NCI-H2196 treated with DMSO at 0.1 percent for 48 hours (cell line): ENCODE measurements around the gene GUCY1A2.
"Not testable (repeated sequence)": the region's sequence is repeated elsewhere in the genome, so short reads cannot be mapped to it uniquely, and the experiment has no call there.

Source experiments
- DNase-seq: peaks from one replicate; lab custom pipeline; 2025; ENCODE audit not compliant: unreplicated experiment; lab: John Stamatoyannopoulos, UW

The GUCY1A2 gene

DNA sequence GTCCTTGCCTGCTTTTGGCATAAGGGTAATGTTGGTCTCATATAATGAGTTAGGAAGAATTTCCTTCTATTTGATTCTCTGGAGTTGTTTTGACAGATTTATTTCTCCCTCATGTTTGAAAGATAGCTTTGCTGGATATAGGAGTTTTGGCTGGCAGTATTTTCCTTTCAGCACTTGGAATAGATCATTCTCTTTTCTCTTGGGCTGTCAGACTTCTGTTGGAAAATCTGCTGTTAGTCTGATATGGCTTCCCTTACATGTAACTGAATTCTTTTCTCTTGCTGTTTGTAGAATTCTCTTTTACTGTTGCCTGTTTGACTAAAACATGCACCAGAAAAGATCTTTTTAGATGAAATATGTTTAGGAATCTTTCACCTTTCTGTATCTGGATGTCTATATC, 165.5 kb downstream of the GUCY1A2 start:
- no peak for DNase-seq

DNA sequence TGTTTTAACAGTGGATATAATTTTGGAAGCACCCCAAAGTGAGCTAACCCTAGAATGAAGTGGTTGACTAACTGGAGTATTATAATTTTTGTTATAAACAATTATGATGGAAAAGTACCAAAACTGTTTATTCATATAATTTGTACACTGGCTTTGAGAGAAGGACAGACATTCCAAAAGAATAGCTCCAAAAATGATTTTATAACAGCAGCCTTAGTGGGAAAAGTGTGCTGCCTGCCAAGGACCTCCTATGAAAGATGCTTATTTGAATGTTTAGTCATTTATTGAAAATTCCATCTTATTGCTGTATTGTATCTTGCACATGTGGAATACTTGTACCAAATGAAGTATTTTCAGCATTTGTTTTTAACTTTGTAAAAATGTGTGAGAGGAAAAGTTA, 169.8 kb downstream of the GUCY1A2 start:
- DNase-seq, result no peak

DNA sequence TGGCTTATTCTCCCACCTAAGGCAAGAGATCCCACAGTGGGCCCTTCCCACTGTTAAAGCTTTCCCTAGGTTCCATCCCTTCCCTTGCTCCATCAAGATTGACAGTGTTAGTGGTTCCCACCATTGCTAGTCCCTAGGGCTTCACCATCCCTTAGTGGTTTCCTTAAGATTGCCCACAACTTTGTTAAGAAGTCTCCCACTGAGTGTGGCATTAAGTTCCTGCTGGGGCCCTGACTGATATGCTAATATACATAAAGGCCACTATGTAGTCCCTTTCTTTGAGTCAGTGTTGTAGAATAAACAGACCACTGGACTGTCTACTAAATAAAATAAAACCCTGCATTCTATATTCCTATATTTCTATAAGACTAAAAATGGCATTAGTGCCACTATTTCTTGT, 176.1 kb downstream of the GUCY1A2 start:
- no peak for DNase-seq

DNA sequence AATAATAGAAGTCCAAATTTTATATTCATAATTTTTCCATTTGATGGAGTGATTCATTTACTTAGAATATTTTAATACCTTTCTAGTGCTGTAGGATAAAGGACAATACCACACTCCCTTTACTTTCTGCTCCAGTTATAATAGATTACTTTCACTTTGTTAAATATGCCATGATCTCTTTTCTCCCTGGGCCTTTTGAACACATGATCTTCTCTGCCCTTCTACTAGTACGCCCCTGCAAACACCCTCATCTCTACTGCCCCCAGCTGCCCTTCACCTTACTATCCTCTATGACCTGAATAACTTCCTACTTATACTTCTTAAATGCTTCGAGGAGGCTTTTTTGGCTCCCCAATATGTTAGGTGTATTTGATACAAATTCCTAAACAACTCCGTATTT, 177.3 kb downstream of the GUCY1A2 start:
- no peak for DNase-seq

DNA sequence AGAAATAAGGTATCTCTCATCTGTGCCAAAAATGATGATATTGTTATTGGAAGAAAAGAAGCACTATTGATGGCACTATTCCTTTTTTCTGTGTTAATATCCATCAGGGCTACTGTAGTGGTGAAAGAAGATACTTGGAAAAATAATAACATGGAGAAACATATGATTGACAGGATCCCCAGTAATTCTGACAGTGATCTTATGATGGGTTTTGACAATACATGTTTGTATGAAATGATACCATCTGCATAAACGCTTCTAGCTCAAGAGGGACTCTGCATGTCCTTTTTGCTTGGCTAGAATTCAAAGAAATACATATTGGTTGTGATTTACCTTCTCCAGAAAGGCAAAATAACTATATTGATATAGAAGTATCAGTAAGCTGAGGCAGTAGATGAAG, 178.1 kb downstream of the GUCY1A2 start:
- no peak for DNase-seq

DNA sequence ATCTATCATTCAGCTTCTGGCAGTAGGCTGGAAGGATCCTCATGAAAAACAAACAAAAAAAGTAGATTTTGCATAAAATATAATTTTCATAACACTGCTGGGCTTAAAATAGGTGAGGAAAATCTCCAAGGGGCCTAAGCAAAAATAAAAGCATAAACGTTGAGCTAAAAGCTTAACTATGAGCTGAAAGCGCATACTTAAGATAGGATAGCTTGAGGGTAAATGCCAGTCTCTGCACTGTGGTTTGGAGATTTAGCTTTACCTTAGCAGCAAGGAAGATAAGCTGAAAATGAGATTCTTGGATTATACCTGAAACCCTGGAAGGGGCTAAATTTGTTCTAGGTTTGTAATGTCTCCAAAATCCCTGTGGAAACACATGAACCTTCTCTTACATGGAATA, 183.7 kb downstream of the GUCY1A2 start:
- DNase-seq, result no peak

DNA sequence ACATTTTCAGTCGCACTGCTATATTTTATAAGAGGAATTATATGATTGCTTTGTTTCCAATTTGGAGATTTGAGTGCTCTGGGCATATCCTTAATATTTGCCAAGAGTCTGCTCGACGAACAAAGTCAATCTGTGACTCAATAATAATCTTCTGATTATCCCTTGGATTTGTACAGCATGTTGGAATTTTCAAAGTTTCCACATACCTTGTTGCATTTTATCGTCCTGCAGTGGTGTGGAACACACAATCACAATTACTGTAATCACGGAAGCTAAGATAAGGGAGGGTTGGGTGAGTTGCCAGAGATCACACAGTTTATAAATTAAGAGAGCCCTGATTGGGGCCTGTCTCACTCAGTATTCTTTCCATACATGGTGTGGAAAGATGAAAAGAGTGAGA, 189.3 kb downstream of the GUCY1A2 start:
- DNase-seq, result no peak

DNA sequence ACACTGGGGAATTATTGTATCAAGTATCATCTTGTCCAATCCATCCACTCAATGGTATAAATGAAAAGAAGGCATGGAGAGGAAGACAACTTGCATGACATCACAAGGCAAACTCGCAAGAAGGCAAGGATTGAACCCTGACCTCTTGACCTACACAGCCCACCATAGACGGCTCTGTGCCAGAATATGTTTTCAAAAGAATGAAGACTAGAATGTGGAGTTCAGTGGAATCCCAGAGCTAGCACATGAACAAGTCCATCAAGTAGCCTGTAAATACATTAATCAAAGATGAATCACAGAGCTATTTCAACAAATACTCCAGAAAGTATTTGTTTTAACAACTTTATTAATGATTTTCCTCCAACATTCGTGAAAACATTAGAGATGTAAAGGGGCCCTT, 189.7 kb downstream of the GUCY1A2 start:
- no peak for DNase-seq

DNA sequence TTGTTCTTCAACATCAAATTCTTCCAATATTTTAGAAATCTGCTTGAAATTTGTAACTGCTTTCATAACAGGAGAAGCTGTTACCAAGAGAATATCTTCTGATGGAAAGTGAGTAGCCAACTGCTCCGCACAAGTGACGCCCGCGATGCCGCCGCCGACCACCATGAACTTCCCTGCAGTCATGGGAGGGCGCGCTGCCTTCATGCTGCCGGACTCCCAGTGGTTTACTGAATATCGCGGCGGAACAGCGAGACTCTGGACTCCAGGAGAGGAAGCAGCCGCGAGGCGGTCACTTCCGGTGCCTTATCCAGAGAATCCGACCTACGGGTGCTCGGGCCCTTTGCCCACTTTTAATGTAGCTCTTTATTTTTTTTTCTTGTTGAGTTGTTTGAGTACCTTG, 190.6 kb downstream of the GUCY1A2 start:
- no peak for DNase-seq

DNA sequence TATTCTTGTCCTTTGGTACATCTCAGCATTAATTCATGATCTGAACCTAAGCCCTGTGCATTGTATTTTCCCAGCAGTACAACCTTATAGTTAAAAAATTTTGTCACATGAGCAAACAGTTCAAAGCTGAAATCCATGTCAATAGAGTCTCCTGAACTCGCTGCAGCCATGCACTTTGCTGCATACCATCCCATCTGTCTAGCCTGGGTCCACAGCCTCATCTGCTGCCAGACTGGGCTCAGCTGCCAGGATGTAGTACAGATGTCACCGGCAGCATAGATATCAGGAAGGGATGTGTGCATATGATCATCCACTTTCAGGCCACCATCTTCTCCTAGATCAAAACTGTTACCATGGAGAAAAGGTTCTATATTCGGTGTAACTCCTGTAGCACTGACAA, 191.7 kb downstream of the GUCY1A2 start:
- not testable (repeated sequence) for DNase-seq

DNA sequence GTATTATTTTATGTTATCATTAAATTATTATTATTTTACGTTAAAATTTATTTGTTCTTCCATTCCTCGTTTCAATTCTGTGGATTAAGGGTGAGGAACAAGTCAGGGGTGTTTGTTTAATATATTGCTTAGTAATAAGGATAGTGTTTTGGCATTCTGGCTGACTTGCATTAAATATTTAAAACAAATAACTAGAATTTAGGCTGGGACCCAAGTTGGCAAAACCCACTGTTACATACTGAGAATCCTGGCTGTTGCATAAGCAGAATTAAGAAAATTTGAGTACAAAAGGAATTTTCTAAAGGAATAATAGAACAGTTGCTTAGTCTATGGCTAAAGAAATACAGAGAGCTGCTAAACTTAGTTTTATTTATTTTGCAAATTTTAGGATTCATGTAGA, 196.4 kb downstream of the GUCY1A2 start:
- DNase-seq, result no peak

DNA sequence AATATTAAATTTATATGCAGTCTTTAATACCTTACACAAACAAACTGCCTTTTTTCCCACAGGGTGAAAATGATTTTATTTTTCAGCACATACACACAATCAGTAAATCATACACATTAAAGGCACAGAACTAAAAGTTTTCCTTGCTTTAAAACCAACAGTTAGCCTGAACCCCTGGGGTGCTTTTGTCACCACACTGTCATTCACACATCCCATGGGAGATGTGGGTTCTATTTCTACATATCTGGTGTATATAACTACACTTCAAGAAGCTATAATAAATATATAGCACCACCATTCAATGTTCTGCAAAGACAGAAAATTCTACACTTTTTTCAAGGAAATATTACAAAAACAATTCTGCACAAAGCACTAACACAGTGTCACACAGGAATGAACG, 197.0 kb downstream of the GUCY1A2 start:
- DNase-seq, result no peak

DNA sequence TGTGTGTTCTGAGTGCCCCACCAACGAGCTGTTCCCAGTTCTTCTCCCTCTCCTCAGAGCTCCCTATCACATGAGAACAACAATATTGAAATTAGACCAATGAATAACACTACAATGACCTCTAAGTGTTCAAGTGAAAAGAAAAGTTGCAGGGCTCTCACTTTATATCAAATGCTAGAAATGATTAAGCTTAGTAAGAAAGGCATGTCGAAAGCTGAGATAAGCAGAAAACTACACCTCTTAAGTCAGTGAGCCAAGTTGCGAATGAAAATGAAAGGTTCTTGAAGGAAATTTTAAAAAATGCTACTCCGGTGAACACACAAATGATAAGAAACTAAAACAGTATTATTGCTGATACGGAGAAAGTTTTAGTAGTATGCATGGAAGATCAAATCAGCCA, 199.8 kb downstream of the GUCY1A2 start:
- no peak for DNase-seq

DNA sequence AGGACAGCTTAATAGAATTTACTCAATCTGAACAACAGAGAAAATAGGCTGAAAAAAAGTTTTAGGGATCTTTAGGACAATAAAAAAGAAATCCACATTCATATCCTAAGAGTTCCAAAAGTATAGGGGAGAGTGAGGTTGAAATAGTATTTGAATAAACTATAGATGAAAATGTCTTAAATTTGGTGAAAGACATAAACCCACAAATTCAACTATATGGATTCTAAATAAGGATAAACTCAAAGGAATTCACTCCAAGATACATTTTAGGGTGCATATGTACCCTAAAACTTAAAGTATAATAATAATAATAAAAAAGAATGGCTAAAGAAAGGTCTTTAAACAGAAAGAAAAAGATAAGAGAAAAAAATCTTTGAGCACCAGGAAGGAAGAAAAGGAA, 203.1 kb downstream of the GUCY1A2 start:
- no peak for DNase-seq

DNA sequence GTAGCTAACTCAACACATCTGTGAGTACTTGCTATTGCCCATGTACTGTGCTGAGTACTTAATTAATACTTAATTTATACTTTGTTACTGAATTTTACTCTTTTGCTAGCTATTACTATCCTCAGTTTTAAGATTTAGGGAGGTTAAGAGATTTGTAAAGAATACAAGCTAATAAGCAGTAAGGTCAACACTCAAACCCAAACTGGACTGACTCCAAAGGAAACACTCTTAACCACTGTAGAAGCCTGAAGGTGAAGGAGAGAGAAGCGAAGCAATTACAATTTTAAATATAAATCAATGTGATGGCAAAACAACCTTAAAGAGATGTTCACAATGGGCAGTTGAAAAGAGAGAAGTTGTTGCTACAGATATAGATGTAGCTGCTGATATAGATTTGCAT, 204.5 kb downstream of the GUCY1A2 start:
- DNase-seq, result no peak

DNA sequence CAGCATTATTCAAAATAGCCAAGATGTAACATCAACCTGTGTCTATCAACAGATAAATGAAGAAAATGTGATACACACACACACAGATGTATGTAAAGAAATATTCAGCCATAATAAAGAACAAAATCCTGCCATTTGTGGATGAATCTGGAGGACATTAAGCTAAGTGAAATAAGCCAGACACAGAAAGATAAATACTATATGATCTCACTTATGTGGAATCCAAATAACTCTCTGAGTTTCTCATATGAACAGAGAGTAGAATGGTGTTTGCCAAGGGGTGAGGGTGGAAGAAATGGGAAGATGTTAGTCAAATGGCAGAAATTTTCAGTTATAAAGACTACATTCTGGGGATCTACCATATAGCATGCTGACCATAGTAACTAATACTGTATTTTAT, 224.2 kb downstream of the GUCY1A2 start:
- DNase-seq, result no peak

DNA sequence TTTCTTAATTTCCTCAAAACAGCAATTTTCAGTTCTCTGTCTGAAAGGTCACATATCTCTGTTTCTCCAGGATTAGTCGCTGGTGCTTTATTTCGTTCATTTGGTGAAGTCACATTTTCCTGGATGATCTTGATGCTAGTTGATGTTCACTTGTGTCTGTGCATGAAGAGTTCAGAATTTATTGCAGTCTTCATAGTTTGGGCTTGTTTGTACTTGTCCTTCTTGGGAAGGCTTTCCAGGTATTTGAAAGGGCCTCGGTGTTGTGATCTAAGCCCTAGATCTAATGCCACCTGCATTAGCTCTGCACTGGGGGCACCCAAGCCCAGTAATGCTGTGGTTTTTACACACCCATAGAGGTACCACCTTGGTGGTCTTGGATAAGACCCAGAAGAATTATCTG, 228.9 kb downstream of the GUCY1A2 start:
- no peak for DNase-seq

DNA sequence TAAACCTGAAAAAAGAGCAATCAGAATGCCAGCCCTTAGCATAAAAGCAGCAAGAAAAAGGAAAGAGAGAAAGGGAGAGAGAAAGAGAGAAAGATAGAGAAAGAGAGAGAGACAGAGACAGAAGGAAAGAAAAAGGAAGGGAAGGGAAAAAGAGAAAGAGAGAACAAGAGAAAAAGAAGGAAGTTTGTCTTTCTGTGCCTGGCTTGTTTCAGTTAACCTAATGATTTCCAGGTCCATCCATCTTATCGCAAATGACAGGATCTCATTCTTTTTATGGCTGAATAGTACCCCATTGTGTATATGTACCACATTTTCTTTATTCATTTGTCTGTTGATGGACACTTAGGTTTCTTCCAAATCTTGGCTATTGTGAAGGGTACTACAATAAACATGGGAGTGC, 230.8 kb downstream of the GUCY1A2 start:
- no peak for DNase-seq

DNA sequence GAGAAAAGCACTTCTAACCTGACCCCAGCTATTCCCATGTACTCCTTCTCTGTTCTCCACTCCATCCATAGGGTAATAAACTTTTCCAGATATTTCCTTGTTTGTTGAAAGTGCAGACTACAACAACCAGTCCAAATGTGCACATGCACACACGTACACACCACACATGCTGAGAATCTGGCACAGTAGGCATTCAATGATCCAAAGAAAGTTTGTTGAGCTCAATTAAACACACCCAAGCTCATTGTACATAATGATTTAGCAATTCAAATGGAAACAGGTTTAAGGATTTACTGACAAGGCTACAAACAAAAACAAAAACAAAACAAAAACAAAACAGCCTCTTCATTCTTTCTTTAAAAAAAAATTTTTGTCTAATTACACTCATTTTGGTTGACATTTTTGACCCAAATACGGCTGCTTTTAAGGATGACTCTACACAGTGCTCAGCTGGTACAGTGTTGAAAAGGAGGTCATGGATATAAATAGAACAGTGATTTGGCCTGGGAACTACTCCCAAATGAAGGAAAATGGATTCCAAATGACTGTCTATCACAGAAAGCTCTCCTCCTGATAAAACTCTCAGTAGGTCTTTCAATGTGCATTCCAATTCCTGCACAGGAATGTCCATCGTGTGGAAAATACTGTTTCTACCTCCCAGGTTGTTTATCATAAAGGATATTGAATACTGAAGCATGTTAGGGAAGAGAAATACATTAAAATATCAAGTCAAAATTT, 232.2 kb downstream of the GUCY1A2 start:
- DNase-seq, result no peak

DNA sequence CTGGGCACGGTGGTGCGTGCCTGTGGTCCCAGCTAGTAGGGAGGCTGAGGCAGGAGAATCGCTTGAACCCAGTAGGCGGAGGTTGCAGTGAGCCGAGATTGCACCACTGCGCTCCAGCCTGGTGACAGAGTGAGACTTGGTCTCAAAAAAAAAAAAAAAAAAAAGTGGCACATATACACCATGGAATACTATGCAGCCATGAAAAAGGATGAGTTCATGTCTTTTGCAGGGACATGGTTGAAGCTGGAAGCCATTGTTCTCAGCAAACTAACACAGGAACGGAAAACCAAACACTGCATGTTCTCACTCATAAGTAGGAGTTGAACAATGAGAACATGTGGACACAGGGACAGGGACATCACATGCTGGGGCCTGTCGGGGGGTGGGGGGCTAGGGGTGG, 241.0 kb downstream of the GUCY1A2 start:
- not testable (repeated sequence) for DNase-seq

DNA sequence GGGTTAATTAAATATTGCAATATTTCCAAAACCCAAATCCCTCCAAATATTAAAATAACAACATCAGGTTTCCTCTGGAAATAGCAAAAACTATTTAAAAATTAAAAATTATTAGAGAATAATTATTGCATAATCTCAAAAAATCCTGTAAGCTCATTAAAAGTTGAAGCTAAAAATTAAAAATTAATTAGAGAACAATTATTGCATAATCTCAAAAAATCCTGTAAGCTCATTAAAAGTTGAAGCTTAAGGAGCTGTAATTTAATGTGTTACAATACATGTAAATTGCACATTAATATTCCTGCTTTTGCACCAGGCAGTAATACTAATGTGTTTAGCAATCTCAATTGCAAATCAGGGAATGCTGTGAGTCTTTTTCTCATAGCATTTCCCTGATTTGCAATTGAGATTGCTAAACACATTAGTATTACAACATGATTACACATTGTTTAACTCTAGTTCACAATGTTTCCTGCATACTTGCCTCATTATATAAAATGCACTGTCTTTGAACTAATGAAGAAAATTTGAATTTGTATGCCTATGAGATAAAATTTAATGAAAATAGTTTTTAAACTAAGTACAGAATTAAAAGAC, 247.7 kb downstream of the GUCY1A2 start:
- DNase-seq, result no peak

DNA sequence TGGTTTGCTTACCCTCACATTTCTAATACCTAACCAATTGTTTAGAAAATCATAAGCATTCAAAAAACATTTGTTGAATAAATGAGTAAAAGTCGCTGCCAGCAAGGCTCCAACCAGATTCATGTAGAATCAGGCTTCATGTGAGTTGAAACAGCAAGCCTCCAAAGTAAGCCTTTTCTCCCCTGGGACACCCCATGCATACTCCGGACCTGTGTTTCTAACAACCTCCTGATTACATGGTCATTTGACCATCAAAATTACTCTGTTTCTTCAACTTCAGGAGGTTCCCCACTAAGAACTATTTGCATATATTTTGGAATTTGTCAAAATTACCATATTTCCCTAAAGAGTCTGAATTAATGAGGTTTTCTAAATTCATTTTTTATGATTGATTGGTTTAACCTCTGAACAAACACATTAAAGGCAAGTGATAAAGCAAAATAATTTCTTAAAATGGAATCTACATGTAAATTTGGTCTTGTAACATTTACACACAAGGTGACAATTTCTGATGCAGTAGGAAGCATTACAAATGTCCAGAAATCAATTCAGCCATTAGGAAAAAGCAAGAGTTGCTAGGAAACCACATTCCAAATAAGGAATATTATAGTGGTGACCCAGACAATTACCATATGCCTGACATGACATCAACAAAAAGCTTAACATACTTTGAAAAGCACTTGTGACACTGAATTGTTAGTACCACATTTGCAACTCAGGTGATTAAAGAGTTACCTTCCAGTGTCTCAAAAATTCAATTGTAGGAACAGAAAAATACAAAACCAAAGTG, 252.6 kb downstream of the GUCY1A2 start:
- no peak for DNase-seq
